IgD-negative memory B cell (primary cell): ENCODE measurements around the gene SETD7. TPM values are rescaled to one million over a fixed set of nuclear protein-coding genes. Genes with fewer than 3 reads are reported as not detected.

Experiments
- H3K27ac Mint-ChIP-seq, 3 donors: one replicate each; pipeline ENCODE4 v1.8.0; 2020 to 2022; ENCODE audit warnings: mild to moderate bottlenecking in 3 of 3, mixed read lengths in 3 of 3, moderate library complexity in 1 of 3
- H3K27me3 Mint-ChIP-seq: one replicate; pipeline ENCODE4 v1.8.0; 2021; ENCODE audit warnings: mixed read lengths
- H3K36me3 Mint-ChIP-seq: one replicate; pipeline ENCODE4 v1.8.0; 2020; ENCODE audit warnings: mild to moderate bottlenecking, mixed read lengths
- H3K4me1 Mint-ChIP-seq, 3 donors: one replicate each; pipeline ENCODE4 v1.8.0; 2020 to 2022; ENCODE audit warnings: mixed read lengths in 3 of 3, mild to moderate bottlenecking in 1 of 3
- H3K4me3 Mint-ChIP-seq, 4 donors: one replicate each; pipeline ENCODE4 v1.8.0; 2020 to 2022; ENCODE audit warnings: mild to moderate bottlenecking in 4 of 4, mixed read lengths in 4 of 4, moderate library complexity in 3 of 4
- H3K9me3 Mint-ChIP-seq, 3 donors: one replicate each; pipeline ENCODE4 v1.8.0; 2020 to 2021; ENCODE audit warnings: mixed read lengths in 3 of 3, mild to moderate bottlenecking in 1 of 3
- polyA plus RNA-seq: library from polyadenylated mRNA; unstranded; fragments of 300-500 nt; fragmentation: Illumina TruSeq; gene quantifications from one replicate; pipeline ENCODE4 v1.2.3, GENCODE V29; 2021

Gene SETD7
- polyA plus RNA-seq, 1 donor from 2014 or later, result 2.0 TPM

DNA sequence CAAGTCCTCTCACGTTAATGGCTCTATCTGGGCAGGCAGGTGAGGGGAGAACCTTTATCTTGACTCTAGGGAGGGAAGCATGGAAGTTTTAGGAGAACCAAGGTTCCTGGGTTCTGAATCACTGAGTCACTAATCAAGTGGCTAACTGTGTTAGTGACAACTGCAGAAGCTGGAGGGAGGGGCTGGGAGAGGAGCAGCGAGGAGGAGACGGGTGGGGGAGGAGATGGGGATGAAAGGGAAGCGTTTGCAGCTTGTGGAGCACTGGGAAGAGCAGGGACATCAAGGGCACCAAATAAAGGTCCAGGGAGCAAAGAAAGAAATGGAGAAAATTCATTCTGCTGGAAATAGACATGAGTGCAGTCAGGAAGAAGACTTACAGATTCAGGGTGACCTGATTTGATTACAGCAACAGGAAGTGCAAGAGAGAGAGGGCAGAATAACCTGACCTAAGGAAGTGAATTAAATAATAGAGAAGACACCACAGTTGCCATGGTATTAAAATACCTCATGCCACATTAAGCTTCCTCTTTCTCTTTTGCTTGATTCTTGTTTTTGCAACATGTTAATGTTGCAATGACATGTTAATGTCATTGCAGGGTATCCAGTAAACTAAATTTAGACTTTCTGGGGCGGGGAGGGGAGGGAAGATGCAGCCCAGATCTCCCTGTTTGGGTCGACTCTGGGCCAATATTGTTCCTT is 4.5 kb upstream of the SETD7 start:
- peaks cover 14 to 18% (median 14%) of the 10 kb centered on the region in 3 donors for H3K4me1 Mint-ChIP-seq
- H3K9me3 Mint-ChIP-seq, result peaks cover 0 to 2% (median 0%) of the 10 kb centered on the region in 3 donors

DNA sequence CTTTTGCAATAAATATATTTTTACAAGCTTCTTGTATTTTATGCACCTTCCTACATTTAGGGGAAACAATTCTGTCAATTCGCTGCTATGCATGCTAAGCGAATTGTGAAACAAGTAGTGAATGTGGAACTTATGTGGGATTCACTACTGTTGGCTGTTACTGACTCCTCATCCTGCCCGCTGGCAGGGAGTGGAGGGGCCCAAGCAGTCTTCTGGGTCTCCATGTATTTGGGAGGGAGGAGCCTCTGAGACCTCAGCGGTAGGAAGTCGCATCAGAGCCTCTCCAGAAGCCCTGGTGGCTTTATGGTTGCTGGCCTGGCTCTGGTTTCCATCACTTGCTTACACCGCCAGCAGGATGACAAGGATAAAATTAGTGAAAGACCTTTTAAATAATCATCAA is 3.7 kb upstream of the SETD7 start:
- Mint-ChIP-seq H3K4me3 (peak overlapping the region in 3 of 4 donors; percentile 21 to 98 (median 68)), H3K27ac (no peak overlapping the region), H3K4me1 (peaks cover 14 to 21% (median 20%) of the 10 kb centered on the region in 3 donors), H3K36me3 (no peaks in the 10 kb centered on the region), H3K27me3 (peaks cover 1% of the 10 kb centered on the region), H3K9me3 (peaks cover 0 to 4% (median 0%) of the 10 kb centered on the region in 3 donors)

More for the DNA sequence above, 4.5 kb upstream of the SETD7 start:
- H3K36me3 Mint-ChIP-seq, result no peaks in the 10 kb centered on the region
- peaks cover 1% of the 10 kb centered on the region for H3K27me3 Mint-ChIP-seq
- H3K27ac Mint-ChIP-seq, result peak overlapping the region; percentile 88 to 97 (median 95)
- H3K4me3 Mint-ChIP-seq, result peak overlapping the region; percentile 81 to 92 (median 85)

DNA sequence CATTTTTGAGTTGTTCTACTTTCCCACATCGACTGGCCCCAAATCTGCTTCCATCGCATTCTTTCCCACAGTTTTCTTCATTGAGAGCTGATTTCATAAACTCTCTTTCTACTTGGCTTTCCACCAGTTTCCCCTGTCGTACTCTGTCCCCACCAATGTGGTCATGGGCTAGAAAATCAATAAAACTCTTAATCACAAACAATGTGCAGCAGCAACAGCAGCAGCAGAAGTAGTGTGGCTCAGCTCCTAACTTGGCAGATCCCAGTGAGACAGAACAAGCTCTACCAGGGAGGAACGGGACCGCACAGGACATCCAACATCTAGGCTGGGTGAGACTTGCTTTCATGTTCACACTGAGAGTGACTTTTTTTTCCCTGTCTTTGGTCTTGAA is 3.1 kb upstream of the SETD7 start:
- peaks cover 1% of the 10 kb centered on the region for H3K27me3 Mint-ChIP-seq
- H3K4me1 Mint-ChIP-seq, result peaks cover 16 to 24% (median 23%) of the 10 kb centered on the region in 3 donors
- peaks cover 0 to 4% (median 0%) of the 10 kb centered on the region in 3 donors for H3K9me3 Mint-ChIP-seq
- peak overlapping the region in 2 of 4 donors; percentile 9 to 98 for H3K4me3 Mint-ChIP-seq
- H3K27ac Mint-ChIP-seq, result peak overlapping the region in 2 of 3 donors; percentile 97 to 99
- H3K36me3 Mint-ChIP-seq, result no peaks in the 10 kb centered on the region

DNA sequence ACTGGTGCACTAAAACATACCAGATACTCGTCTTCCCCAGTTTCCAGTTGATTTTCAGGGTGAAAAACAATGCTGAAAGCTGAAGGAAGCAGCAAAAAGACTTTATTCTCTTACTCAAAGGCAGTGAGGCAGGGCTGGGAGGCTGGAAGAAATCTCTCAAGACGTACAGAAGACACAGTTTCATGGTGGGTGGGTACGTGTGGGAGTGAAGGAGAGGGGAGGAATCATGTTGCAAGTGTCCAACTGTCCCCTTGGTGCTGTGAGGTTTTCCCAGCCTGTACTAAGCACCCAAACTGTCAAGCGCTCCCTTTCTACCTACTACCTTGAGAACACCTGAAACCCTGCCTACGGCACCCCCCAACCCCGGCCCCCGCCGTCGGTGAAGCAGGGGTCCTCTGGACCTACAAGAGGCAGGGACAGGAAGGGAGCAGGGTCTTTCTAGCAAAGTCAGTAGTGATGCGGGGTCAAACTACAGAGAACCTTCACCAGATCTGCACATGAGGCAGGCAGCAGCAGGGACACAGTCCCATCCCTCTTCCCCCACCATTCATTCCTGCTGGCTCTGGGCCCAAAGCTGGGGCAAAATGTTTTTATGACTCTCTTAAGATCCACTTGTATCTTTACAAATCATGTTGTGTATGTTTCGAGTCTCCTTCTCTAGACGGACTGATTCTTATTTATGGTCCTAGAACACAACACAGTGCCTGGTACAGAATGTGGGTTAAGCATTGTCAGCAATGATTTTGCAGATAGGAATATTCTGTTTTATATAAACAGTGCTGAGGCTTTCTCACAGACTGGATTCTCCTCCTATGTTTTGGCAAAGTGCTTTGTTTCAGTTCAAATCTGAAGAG is 2.4 kb upstream of the SETD7 start:
- H3K36me3 Mint-ChIP-seq, result no peaks in the 10 kb centered on the region
- H3K4me3 Mint-ChIP-seq, result peak overlapping the region in 3 of 4 donors; percentile 33 to 98 (median 84)
- H3K9me3 Mint-ChIP-seq, result peaks cover 0 to 4% (median 0%) of the 10 kb centered on the region in 3 donors
- H3K27me3 Mint-ChIP-seq, result peaks cover 1% of the 10 kb centered on the region
- peaks cover 20 to 30% (median 29%) of the 10 kb centered on the region in 3 donors for H3K4me1 Mint-ChIP-seq
- peak overlapping the region in 2 of 3 donors; percentile 97 to 99 for H3K27ac Mint-ChIP-seq

DNA sequence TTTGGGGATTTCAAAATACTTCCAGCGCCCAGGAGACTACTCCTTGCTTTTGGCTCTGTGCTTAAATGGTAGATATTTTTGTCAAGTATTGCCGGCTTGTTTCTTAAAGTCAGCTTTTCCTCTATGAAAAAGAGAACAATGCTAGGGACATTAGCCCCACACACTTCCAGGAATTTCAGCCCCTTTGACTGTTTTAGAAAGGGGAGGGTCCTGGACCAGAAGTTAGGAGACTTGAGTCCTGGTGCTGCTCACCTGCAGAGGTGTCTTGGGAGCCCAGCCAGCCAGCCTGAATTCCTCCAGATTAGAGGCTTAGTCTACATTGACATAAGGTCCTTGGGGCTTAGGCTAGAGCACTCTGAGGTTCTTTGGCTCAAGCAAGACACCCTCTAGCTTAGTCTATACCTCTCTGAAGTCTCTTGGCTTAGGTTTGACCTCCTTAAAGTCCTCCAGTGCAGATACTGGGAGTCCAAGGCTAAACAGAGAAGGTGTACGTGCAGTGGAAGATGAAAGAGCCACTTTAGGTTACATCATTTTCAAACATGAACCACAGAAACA is 1.6 kb upstream of the SETD7 start:
- Mint-ChIP-seq H3K4me3 (peak overlapping the region; percentile 94 to 100 (median 99)), H3K4me1 (peaks cover 20 to 37% (median 36%) of the 10 kb centered on the region in 3 donors), H3K27ac (peak overlapping the region; percentile 97 to 99 (median 97)), H3K27me3 (peaks cover 1% of the 10 kb centered on the region), H3K9me3 (peaks cover 0 to 4% (median 0%) of the 10 kb centered on the region in 3 donors), H3K36me3 (no peaks in the 10 kb centered on the region)

DNA sequence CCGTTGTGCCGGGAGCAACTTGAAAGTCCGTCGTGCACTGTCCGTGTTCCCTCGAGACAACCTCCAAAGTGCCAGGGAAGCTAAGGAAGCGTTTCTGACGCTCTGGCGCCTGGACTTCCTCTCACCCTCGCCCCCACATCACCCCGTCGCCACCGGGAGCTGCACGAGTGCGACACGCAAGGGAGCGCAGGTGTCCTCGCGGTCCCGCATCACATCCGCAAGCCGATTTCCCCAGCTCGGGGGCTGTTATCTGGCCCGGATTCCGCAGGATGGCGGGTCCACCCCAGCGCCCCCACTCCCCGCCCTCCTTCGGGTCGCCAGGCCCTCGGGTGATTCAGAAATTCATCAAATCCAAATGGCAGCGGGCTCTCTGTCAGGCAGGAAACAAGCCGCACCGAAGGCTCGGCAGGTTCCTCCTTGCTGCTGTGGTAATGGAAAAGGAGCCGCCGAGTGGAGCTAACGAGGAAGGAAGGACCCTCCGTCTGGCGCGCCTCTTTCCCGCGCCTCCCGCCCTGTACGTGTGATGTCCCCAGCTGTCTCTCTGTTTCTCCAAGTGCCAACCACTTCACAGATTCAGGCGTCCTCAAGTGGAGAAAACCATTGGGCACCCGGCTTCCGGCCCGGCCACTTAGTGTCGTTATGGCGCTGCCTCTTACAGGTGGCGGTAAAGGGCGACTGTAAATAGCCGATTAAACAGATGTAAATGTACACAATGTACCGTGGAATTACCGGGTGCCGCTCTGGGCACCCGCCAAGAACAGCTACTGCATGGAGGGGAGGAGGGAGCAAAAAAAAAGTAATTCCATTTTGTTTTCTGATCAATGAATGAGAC is 921 bp upstream of the SETD7 start:
- peaks cover 20 to 41% (median 40%) of the 10 kb centered on the region in 3 donors for H3K4me1 Mint-ChIP-seq

DNA sequence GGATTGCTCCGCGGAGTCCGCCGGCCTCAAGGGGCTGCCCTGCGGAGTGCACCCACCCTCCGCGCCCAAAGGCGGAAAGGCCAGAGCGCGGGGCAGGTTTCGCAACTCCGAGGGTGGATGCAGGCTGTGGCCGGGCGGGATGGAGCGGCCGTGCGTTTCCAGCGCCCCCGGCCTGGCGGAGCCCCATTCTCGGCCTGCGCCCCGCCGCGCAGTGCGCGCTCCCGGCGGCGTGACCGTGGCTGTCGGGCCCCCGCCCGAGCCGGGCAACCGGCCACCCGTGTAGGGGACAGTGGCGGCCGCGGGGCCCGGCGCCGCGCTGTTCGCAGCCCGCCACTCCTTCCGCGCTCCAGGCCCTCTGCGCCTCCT is 331 bp downstream of the SETD7 start:
- H3K9me3 Mint-ChIP-seq, result peaks cover 0 to 4% (median 0%) of the 10 kb centered on the region in 3 donors
- H3K36me3 Mint-ChIP-seq, result no peaks in the 10 kb centered on the region
- H3K27me3 Mint-ChIP-seq, result peaks cover 1% of the 10 kb centered on the region
- peak overlapping the region; percentile 97 to 99 (median 97) for H3K27ac Mint-ChIP-seq
- peak overlapping the region; percentile 96 to 100 (median 99) for H3K4me3 Mint-ChIP-seq
- H3K4me1 Mint-ChIP-seq, result peaks cover 19 to 45% (median 45%) of the 10 kb centered on the region in 3 donors

More for the DNA sequence above, 921 bp upstream of the SETD7 start:
- peak overlapping the region; percentile 94 to 100 (median 99) for H3K4me3 Mint-ChIP-seq
- peak overlapping the region; percentile 97 to 99 (median 97) for H3K27ac Mint-ChIP-seq
- H3K36me3 Mint-ChIP-seq, result no peaks in the 10 kb centered on the region
- peaks cover 1% of the 10 kb centered on the region for H3K27me3 Mint-ChIP-seq
- peaks cover 0 to 4% (median 0%) of the 10 kb centered on the region in 3 donors for H3K9me3 Mint-ChIP-seq

DNA sequence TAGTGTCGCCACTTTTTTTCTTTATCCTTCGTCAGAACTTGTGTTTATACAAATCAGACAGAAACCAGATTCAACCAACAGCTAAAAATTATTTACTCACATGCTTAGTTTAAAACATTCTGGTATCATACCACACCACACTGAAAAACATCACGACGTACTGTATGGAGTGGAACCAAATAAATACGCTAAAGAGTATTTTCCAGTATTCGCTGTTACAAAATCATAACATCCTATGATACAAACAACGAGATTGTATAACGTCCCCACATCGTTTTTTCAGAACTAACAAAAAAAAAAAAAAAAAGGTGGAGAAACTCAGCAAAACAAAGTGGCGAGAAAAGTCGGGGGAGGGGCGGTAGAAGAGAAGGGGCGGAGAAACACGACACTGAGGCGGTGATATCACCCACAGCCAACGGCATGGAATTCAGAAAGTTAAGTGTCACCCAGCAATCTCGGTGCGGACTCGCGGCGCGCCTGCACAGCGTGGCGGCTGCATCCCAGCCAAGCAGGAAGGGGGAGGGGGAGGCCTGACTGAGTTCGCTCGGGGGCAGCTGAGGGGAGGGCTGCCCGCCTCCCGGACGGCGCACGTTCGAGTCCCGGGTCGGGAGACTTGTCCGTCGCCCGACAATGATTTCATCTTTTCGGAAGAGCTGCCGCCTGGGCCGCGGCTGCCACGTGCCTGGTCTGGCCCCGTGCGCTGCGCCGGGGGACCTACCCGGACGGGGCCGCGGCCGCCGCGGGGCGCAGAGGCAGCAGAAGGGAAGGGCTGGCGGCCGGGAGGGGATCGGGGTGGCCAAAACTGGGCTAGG is 920 bp downstream of the SETD7 start:
- H3K27ac Mint-ChIP-seq, result peak overlapping the region; percentile 89 to 96 (median 95)
- peaks cover 1% of the 10 kb centered on the region for H3K27me3 Mint-ChIP-seq
- H3K9me3 Mint-ChIP-seq, result peaks cover 0 to 4% (median 0%) of the 10 kb centered on the region in 3 donors
- H3K36me3 Mint-ChIP-seq, result no peaks in the 10 kb centered on the region
- peaks cover 15 to 45% (median 41%) of the 10 kb centered on the region in 3 donors for H3K4me1 Mint-ChIP-seq
- peak overlapping the region; percentile 90 to 99 (median 96) for H3K4me3 Mint-ChIP-seq

DNA sequence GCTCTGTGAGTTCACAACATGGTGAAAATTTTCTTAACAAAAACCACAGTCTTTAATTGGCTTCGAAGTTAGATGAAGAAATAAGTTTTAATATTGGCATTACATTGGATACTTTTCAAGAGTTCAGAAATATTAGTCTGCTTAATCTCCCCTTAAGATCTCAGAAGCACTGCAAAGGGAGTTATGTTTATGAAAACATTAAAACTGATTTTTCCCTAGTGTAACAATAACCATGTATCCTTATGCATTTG is 1.5 kb downstream of the SETD7 start:
- Mint-ChIP-seq H3K9me3 (peaks cover 0 to 4% (median 0%) of the 10 kb centered on the region in 3 donors), H3K27ac (peak overlapping the region in 2 of 3 donors; percentile 89 to 96), H3K4me3 (peak overlapping the region; percentile 90 to 99 (median 96)), H3K27me3 (peaks cover 1% of the 10 kb centered on the region), H3K4me1 (peaks cover 15 to 45% (median 36%) of the 10 kb centered on the region in 3 donors), H3K36me3 (no peaks in the 10 kb centered on the region)

DNA sequence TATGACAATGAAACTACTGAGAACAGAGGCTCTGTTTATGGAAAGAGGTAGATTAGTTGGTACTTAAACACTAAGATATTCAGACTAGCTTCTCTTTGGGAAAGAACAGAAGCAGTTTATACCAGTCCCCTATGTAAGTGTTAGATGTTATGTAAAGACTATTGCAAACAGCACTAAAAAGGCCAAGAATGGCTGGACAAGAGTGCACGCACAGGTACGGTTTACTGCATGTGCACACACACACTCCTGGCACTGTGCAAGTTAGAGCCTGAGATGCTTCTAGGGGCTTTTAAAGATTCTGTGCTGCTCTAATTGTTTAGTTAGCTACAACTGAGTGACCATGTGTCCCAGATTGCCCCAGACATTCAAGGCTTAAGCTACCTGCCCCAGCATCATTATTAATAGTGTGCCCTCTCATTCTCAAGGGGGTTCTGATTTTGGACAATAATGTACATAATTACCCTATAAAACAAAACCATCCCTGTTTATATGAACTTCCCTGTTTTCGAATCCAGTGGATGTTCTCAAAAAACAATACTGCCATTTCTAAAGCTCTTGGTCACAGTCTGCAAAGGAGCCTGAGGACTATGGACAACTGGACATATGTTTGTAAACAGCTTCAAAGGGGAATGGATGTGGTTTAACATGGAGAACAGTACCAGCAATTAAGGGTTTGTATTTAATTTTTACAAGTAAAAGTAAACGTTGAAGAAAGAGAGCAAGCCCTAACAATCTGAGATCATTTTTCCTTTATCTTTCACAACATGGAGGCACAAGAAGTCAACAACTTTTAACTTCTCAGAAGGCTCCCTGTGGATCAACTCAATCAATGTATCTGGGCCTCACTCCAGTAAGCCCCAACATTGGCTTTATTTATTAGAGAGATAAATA is 2.0 kb downstream of the SETD7 start:
- H3K9me3 Mint-ChIP-seq, result peaks cover 0 to 4% (median 0%) of the 10 kb centered on the region in 3 donors
- H3K27ac Mint-ChIP-seq, result peak overlapping the region in 2 of 3 donors; percentile 89 to 96
- peaks cover 15 to 45% (median 36%) of the 10 kb centered on the region in 3 donors for H3K4me1 Mint-ChIP-seq
- H3K27me3 Mint-ChIP-seq, result peaks cover 1% of the 10 kb centered on the region
- H3K4me3 Mint-ChIP-seq, result peak overlapping the region; percentile 90 to 99 (median 96)
- H3K36me3 Mint-ChIP-seq, result no peaks in the 10 kb centered on the region

DNA sequence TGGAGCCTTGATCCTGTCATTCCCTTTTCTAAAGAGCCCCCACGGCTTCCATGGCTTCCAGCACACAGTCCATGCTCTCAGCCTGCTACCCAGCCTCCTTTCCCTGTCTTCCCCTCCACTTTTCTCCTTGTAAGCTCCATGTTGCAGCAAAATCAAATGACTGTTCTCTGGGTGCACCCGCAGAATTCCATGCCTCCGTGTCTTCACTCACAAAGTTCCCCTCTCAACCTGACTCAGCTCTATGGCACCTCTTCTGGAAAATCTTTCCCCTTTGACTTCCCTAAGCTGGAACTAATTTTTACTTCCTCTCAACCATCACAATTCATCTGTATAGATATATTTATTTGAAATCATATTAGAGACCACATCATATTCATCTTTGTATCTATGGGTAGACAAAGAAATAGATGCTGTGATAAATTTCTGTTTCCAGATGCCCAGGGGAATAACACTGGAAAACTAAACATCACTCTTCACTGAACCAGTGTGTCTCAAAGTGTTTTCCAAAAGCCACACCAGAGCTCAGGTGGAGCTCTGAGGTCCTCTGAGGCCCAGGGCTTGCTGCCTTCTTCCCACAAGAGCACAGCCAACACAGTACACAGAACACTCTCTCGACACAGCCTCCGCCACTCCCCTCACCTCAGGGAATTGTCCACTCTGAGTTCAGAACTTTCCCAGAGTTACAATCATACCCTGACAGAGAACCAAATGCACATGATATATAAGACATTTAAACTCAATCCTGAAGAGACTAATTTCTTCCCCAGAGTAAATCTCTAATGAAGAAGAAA is 3.3 kb downstream of the SETD7 start:
- H3K9me3 Mint-ChIP-seq, result peaks cover 0 to 4% (median 0%) of the 10 kb centered on the region in 3 donors
- no peaks in the 10 kb centered on the region for H3K27me3 Mint-ChIP-seq
- H3K4me3 Mint-ChIP-seq, result peak overlapping the region in 2 of 4 donors; percentile 50 to 90
- H3K4me1 Mint-ChIP-seq, result peaks cover 13 to 45% (median 38%) of the 10 kb centered on the region in 3 donors
- H3K36me3 Mint-ChIP-seq, result no peaks in the 10 kb centered on the region
- H3K27ac Mint-ChIP-seq, result peak overlapping the region in 1 of 3 donors; percentile 89
